Neural progenitor cell (in vitro differentiated cells): ENCODE data around the gene GMDS.

ENCODE experiments used
- EZH2 ChIP-seq: fragments of 200-600 bp; sonication (generic); IDR thresholded peaks from 2 replicates; pipeline ENCODE4 v1.6.1; 2017; ENCODE audit warnings: antibody characterized with exemption, mild to moderate bottlenecking, moderate library complexity
- EZH2phosphoT487 ChIP-seq: fragments of 200-600 bp; sonication (generic); IDR thresholded peaks from 2 replicates; pipeline ENCODE4 v1.6.1; 2017; ENCODE audit warnings: antibody characterized with exemption
- TF ChIP-seq, protein P1 (sequence below): fragments of 200-600 bp; sonication (generic); IDR thresholded peaks from 2 replicates; pipeline ENCODE4 v1.5.1; 2017; ENCODE audit warnings: antibody characterized with exemption, mild to moderate bottlenecking

DNA sequence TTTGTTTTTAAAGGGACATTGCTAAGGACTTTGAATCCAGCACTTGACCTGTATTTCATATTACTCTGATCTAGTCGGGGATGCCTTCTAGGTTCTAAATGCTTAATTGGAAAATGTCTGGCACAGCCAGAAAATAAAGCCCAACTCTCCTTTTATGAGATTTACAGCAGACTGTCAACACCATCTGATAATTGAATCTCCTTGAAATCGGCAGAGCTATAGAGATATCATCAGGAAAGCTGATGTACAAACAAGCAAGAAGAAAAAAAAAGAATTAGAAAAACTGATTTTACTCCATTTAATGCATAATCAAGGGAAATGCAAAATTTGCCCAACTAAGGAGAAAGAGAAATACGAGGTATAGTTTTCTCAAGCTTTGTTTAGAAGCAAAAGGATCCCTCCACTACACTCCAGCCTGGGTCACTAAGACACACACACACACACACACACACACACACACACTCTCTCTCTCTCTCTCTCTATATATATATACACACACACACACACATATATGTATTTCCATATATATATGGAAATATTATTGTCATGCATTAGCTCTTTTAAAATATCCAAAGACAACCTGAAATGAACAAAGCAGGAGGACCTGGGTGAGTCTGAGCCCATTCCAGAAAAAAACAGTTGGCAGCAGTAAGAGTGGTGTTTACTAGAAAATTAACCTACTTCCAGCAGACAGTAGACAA lies 645.2 kb downstream of the GMDS start:
- TF ChIP-seq, protein P1, sequence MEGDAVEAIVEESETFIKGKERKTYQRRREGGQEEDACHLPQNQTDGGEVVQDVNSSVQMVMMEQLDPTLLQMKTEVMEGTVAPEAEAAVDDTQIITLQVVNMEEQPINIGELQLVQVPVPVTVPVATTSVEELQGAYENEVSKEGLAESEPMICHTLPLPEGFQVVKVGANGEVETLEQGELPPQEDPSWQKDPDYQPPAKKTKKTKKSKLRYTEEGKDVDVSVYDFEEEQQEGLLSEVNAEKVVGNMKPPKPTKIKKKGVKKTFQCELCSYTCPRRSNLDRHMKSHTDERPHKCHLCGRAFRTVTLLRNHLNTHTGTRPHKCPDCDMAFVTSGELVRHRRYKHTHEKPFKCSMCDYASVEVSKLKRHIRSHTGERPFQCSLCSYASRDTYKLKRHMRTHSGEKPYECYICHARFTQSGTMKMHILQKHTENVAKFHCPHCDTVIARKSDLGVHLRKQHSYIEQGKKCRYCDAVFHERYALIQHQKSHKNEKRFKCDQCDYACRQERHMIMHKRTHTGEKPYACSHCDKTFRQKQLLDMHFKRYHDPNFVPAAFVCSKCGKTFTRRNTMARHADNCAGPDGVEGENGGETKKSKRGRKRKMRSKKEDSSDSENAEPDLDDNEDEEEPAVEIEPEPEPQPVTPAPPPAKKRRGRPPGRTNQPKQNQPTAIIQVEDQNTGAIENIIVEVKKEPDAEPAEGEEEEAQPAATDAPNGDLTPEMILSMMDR: no peak
- TF ChIP-seq EZH2: no peak
- no peak for TF ChIP-seq EZH2phosphoT487
